NOMO-1 (cell line): ENCODE results near the gene RNF6.

Source experiments
- DNase-seq, 2 experiments: peaks; one replicate each; lab custom pipeline; 2025; ENCODE audit not compliant: unreplicated experiment in 2 of 2; lab: John Stamatoyannopoulos, UW

Gene RNF6

GRCh38 chr13:26227166-26227971 is 5.3 kb upstream of the RNF6 start:
- DNase-seq = no peak

GRCh38 chr13:26225896-26226617 is 3.9 kb upstream of the RNF6 start:
- no peak for DNase-seq

- peak in 1 of 2 experiments; percentile 76 for DNase-seq
Measured at GRCh38 chr13:26222520-26223046, 469 bp upstream of the RNF6 start.

GRCh38 chr13:26221399-26221720 is 754 bp downstream of the RNF6 start:
- peak; percentile 56 to 57 for DNase-seq

DNA sequence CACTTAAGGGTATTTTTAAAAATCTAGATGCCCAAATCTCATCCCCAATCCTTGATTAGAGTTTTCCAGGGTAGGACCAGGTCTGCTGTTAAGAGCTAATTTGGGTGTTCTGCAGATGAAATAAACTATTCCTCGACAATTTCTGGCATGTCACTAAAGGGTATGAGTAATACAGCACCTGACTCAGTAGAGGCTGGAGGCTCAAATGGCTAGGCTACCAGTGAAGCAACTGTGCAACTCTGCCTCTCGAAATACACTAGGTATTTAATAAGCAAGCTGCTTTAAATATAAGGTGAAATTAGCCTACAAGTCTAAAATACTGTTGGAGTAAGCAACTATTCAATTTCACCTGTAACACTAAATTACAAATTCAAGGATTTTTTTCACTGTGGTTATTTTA is 1.5 kb downstream of the RNF6 start:
- peak in 1 of 2 experiments; percentile 15 for DNase-seq

DNA sequence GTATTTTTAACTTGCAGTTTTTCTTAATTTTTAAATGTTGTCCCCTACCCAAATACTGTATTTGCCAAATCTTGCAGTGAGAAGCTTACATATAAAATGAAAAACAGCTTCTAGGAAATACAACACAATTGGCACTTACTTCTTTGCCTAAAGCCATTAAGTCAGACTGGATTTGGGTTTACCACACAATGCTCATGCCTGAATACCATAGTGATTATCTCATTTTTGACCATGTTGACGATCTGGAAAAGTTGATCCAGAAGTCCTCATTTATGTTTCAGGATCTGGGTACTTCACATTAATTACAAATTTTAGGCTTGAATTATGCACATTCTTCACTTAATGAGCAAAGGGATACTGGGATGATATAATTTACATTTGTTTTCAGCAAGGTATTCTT is 2.4 kb downstream of the RNF6 start:
- no peak for DNase-seq

- DNase-seq = no peak
Measured at GRCh38 chr13:26216042-26216441, 6.1 kb downstream of the RNF6 start.

DNA sequence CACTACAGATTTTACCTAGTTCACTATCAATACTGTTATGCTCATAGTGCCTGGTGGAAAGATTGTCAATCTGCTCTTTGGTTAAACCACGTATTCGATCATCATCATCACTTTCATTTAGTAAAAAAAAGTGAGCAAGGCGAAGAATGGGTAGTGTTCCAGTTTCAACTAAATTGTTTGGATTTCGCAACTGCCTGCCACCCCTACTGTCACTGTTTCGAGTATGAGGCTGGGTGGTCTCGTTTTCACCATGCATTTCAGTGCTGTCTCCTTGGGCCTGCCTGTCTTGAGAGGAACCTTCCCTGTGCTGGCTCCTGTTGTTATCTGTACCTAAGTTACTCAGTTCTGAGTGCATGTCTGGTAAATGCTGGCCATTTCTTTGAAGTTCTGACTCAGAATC is 8.1 kb downstream of the RNF6 start:
- DNase-seq = no peak

DNA sequence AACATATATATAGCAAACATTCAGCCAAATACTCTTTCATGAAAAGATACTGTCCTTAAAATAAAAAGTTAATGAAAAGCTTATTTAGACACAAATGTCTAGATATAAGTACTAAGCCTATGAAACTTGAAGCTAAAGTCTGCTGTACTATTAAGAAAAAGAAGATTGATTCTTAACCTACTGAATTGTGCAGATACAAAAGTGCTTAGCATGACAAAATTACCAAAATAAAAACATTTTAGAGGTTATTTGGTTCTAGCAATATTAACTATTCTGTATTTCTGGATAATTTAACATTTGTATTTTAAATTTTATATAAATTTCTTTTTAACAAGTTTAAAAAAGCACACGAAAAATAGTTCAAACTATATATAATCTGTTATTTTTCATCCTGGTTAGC is 8.8 kb downstream of the RNF6 start:
- DNase-seq = no peak

DNA sequence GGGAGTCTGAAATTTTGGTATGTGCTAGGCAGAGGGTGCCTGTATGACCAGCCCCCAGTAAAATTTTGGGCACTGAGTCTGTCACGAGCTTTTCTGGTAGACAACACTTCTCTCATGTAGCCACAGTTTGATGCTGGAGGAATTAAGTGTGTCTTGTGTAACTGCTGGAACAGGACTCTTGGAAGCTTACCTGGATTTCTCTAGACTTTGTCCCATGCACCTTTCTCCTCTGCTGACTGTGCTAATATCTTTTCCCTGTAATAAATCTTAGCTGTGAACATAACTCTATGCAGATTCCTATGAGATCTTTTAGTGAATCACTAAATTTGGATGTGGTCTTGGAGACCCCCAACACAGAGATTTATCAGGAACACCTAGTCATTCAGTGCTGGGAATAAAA is 13.8 kb downstream of the RNF6 start:
- no peak for DNase-seq

GRCh38 chr13:26202365-26202972 is 19.6 kb downstream of the RNF6 start:
- no peak for DNase-seq

DNA sequence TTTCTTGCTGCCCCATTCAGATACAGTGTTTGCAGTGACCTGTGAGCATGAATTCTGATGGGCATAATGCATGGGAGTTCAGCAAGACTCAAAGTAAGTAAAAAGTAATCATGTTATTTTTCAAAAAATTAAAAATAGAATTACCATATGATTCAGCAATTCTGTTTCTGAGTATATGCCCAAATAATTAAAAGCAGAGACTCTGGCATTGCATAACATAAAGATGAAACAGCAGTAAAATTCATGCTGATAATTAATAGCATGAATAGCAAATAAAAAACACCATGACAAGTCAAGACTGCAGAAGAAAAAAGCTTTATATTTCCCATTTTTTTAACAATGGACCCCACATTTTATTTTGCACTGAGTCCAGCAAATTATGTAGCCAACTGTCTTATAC is 21.3 kb downstream of the RNF6 start:
- DNase-seq = no peak

GRCh38 chr13:26198116-26198515 is 24.0 kb downstream of the RNF6 start:
- DNase-seq = no peak

- no peak for DNase-seq
Measured at GRCh38 chr13:26197298-26197697, 24.8 kb downstream of the RNF6 start.

- DNase-seq = peak in 1 of 2 experiments; percentile 10
Measured at GRCh38 chr13:26186995-26187394, 35.1 kb downstream of the RNF6 start.

GRCh38 chr13:26186118-26186870 is 35.8 kb downstream of the RNF6 start:
- peak; percentile 87 to 91 for DNase-seq

GRCh38 chr13:26185720-26186117 is 36.4 kb downstream of the RNF6 start:
- no peak for DNase-seq

DNA sequence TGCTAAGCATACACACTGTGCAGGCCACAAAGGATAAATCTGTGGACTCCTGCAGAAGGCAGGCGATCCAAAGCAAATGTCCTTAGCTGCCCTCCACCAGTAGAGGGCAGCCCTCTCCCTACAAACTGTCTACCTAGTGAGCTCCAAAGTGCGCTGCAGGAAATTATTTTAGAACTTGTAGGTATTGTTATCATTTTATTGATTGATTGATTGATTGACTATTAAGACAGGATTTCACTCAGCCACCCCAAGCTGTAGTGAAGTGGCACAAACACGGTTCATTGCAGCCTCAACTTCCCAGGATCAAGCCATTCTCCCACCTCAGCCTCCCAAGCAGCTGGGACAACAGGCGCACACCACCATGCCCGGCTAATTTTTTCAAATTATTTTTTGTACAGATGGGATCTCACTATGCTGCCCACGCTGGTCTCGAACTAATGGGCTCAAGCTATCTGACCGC is 37.3 kb downstream of the RNF6 start:
- peak; percentile 21 to 56 for DNase-seq

- peak in 1 of 2 experiments; percentile 5 for DNase-seq
Measured at GRCh38 chr13:26183416-26183815, 38.7 kb downstream of the RNF6 start.

GRCh38 chr13:26179344-26179743 is 42.8 kb downstream of the RNF6 start:
- DNase-seq = no peak

DNA sequence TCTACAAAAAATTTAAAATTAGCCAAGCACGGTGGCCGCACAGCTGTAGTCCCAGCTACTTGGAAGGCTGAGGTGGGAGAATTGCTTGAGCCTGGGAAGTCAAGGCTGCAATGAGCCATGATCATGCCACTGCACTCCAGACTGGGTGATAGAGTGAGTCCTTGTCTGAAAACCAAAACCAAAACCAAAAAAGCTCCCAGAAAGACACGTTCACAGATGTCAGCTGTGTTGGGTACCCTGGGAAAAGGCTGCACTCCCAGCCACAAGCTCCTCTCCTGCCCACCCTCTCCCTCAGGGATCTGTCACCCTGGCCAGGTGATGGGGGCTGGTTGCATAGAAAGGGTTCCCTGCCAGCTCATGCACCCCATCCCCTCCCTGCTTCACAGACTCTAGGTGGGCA is 53.3 kb downstream of the RNF6 start:
- DNase-seq = no peak
